PC-9 (cell line): ENCODE results near the gene MYO3B. TPM values are rescaled to one million over a fixed set of nuclear protein-coding genes. Genes with fewer than 3 reads are reported as not detected.

ENCODE experiments used
- BruUV-seq: library from RNA; stranded (reverse); fragments of 400-500 nt; replicated peaks from 2 replicates; lab custom pipeline; 2021; lab: Mats Ljungman, UMichigan
- CTCF ChIA-PET: fragments of 300-600 bp; sonication (Branson Sonifier 250); formaldehyde crosslinking; loops from one replicate; lab custom pipeline; 2022; ENCODE audit warnings: antibody characterized with exemption; lab: Charles Lee
- POLR2A ChIA-PET: fragments of 300-600 bp; sonication (Branson Sonifier 250); formaldehyde crosslinking; loops from one replicate; lab custom pipeline; 2022; ENCODE audit warnings: antibody characterized with exemption; ENCODE audit not compliant: unreplicated experiment; lab: Charles Lee
- DNase-seq, 2 experiments: peaks; one replicate each; pipeline versions ENCODE4 v3.0.0 to v3.0.0-alpha.2; 2015 to 2022; ENCODE audit warnings: mixed read lengths in 1 of 2
- H2AFZ ChIP-seq: fragments of 200-600 bp; sonication (generic); 2 replicates; pipeline ENCODE4 v1.8.1; 2017; ENCODE audit warnings: antibody characterized with exemption
- H3F3A ChIP-seq: fragments of 200-600 bp; sonication (generic); 2 replicates; pipeline ENCODE4 v1.8.1; 2017; ENCODE audit warnings: antibody characterized with exemption, mild to moderate bottlenecking, low read depth; ENCODE audit not compliant: insufficient read depth
- H3K27ac ChIP-seq: fragments of 200-600 bp; sonication (generic); 2 replicates; pipeline ENCODE4 v1.6.1; 2016; ENCODE audit warnings: mixed run types
- H3K27me3 ChIP-seq: fragments of 200-600 bp; sonication (generic); 2 replicates; pipeline ENCODE4 v1.6.1; 2016; ENCODE audit warnings: low read depth, mixed run types; ENCODE audit not compliant: insufficient read depth
- H3K36me3 ChIP-seq: fragments of 200-600 bp; sonication (generic); 2 replicates; pipeline ENCODE4 v1.6.1; 2016; ENCODE audit warnings: low read depth, mixed run types
- H3K4me1 ChIP-seq: fragments of 200-600 bp; sonication (generic); replicated peaks from 2 replicates; pipeline ENCODE4 v1.6.1; 2016; ENCODE audit warnings: mixed run types; ENCODE audit not compliant: insufficient read depth
- H3K4me2 ChIP-seq: fragments of 200-600 bp; sonication (generic); 2 replicates; pipeline ENCODE4 v1.6.1; 2017; ENCODE audit warnings: mixed run types
- H3K4me3 ChIP-seq: fragments of 200-600 bp; sonication (generic); 2 replicates; pipeline ENCODE4 v1.6.1; 2016; ENCODE audit warnings: mixed run types
- H3K79me2 ChIP-seq: fragments of 200-600 bp; sonication (generic); 2 replicates; pipeline ENCODE4 v1.6.1; 2017; ENCODE audit warnings: low read depth, mixed run types
- H3K9me2 ChIP-seq: fragments of 200-600 bp; sonication (generic); 2 replicates; pipeline ENCODE4 v1.8.1; 2017; ENCODE audit warnings: mild to moderate bottlenecking; ENCODE audit not compliant: insufficient read depth
- H3K9me3 ChIP-seq: fragments of 200-600 bp; sonication (generic); 2 replicates; pipeline ENCODE4 v1.8.1; 2016; ENCODE audit warnings: low read depth; ENCODE audit not compliant: insufficient read depth
- H4K20me1 ChIP-seq: fragments of 200-600 bp; sonication (generic); 2 replicates; pipeline ENCODE4 v1.8.1; 2017; ENCODE audit not compliant: insufficient read depth
- CTCF ChIP-seq: fragments of 200-600 bp; sonication (generic); conservative IDR thresholded peaks from 2 replicates; pipeline ENCODE4 v1.6.1; 2017; ENCODE audit warnings: mixed run types, antibody characterized with exemption, mild to moderate bottlenecking, moderate library complexity
- EZH2 ChIP-seq: fragments of 200-600 bp; sonication (generic); IDR thresholded peaks from 2 replicates; pipeline ENCODE4 v1.8.0; 2017; ENCODE audit warnings: antibody characterized with exemption, low read depth
- intact Hi-C: fragments of 100-400 bp; cut with micrococcal nuclease; formaldehyde crosslinking; loops from one replicate; pipeline ENCODE4 v1.10.0; 2022; ENCODE audit not compliant: unreplicated experiment
- total RNA-seq: library from RNA; stranded (reverse); gene quantifications from 2 replicates; pipeline ENCODE4 v1.2.3, GENCODE V29; 2021

Gene MYO3B
- total RNA-seq, 1 experiment from 2014 or later: 5.3 TPM

GRCh38 chr2:170255137-170255536 is 77.2 kb downstream of the MYO3B start:
- Histone ChIP-seq H3K4me3 (no peak overlapping the region), H3K79me2 (no peaks in the 10 kb centered on the region), H3K36me3 (no peaks in the 10 kb centered on the region), H3K4me1 (peaks cover 8% of the 10 kb centered on the region; the same call in 1 of the 2 replicates), H3K9me3 (no peaks in the 10 kb centered on the region), H3K4me2 (no peak overlapping the region), H3F3A (no peaks in the 10 kb centered on the region), H4K20me1 (no peaks in the 10 kb centered on the region), H3K27me3 (no peaks in the 10 kb centered on the region), H3K27ac (no peak overlapping the region), H2AFZ (no peak overlapping the region), H3K9me2 (no peaks in the 10 kb centered on the region)
- POLR2A ChIA-PET: no interaction called here
- TF ChIP-seq CTCF: no peak
- no peak for TF ChIP-seq EZH2
- intact Hi-C loops: no loop called here
- CTCF ChIA-PET: no interaction called here
- BruUV-seq: no TSS peak
- DNase-seq: no peak

- no peaks in the 10 kb centered on the region for H3K27me3 ChIP-seq
- CTCF ChIA-PET: no interaction called here
These were observed 78.0 kb downstream of the MYO3B start for GRCh38 chr2:170255971-170256370.

GRCh38 chr2:170258382-170258781 is 80.4 kb downstream of the MYO3B start:
- H3K4me1 ChIP-seq: peaks cover 8% of the 10 kb centered on the region; the same call in 1 of the 2 replicates
- POLR2A ChIA-PET: no interaction called here
- H3K9me3 ChIP-seq: no peaks in the 10 kb centered on the region
- CTCF ChIA-PET: no interaction called here
- no peaks in the 10 kb centered on the region for H3K9me2 ChIP-seq
- H3F3A ChIP-seq: no peaks in the 10 kb centered on the region
- DNase-seq: no peak
- H4K20me1 ChIP-seq: no peaks in the 10 kb centered on the region
- H3K27ac ChIP-seq: no peak overlapping the region
- H2AFZ ChIP-seq: no peak overlapping the region
- H3K27me3 ChIP-seq: no peaks in the 10 kb centered on the region
- no peak overlapping the region for H3K4me2 ChIP-seq
- TF ChIP-seq CTCF: no peak
- no peak for TF ChIP-seq EZH2
- intact Hi-C loops: no loop called here
- BruUV-seq: no TSS peak
- no peaks in the 10 kb centered on the region for H3K36me3 ChIP-seq
- H3K79me2 ChIP-seq: no peaks in the 10 kb centered on the region
- H3K4me3 ChIP-seq: no peak overlapping the region

More at GRCh38 chr2:170255971-170256370, 78.0 kb downstream of the MYO3B start:
- H3K9me2 ChIP-seq: no peaks in the 10 kb centered on the region
- BruUV-seq: no TSS peak
- peaks cover 8% of the 10 kb centered on the region; the same call in 1 of the 2 replicates for H3K4me1 ChIP-seq
- H3K27ac ChIP-seq: no peak overlapping the region
- no peaks in the 10 kb centered on the region for H3K36me3 ChIP-seq
- intact Hi-C loops: no loop called here
- no peak for TF ChIP-seq CTCF
- TF ChIP-seq EZH2: no peak
- H4K20me1 ChIP-seq: no peaks in the 10 kb centered on the region
- H3K4me2 ChIP-seq: no peak overlapping the region
- POLR2A ChIA-PET: no interaction called here
- H3K9me3 ChIP-seq: no peaks in the 10 kb centered on the region
- no peak overlapping the region for H3K4me3 ChIP-seq
- H3K79me2 ChIP-seq: no peaks in the 10 kb centered on the region
- H3F3A ChIP-seq: no peaks in the 10 kb centered on the region
- DNase-seq: peak in 1 of 2 experiments; percentile 47
- no peak overlapping the region for H2AFZ ChIP-seq
